RPMI7951 (cell line): Measurements from ENCODE around the gene TTF1. TPM values are rescaled to one million over a fixed set of nuclear protein-coding genes. Genes with fewer than 3 reads are reported as not detected.
"Not testable (repeated sequence)": the region's sequence is repeated elsewhere in the genome, so short reads cannot be mapped to it uniquely, and the experiment has no call there.

ENCODE experiments used
- DNase-seq: peaks from one replicate; pipeline ENCODE4 v3.0.0-alpha.2; 2012; ENCODE audit warnings: low read depth
- total RNA-seq: library from RNA; depleted of rRNA; stranded (reverse); fragments of >200 nt; shearing (Covaris generic); gene quantifications from 2 replicates; pipeline ENCODE4 v1.2.3, GENCODE V29; 2014

The TTF1 gene
- total RNA-seq, 1 experiment from 2014 or later, result 13.5 TPM

DNA sequence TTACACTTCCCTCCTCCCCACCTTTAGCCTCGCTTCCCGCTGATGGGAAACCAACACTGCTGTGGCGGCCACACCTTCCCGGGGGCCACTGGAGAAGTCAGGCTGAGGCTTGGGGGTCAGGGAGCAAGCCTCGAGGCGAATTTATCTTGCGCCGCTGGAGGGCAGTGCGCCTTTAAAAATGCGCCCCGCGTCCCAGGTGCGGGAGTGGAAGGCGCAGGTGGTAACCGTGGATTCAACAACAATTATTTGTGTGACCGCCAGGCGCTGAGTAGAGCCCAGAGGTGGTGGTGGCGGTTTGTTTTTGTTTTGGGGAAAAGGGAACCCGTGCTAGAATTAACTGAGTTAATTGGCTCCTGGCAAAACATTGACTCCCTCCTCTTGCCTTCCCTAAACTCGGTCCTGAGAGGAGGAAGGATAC lies 4.5 kb upstream of the TTF1 start:
- DNase-seq, result no peak

GRCh38 chr9:132410642-132411041 lies 4.0 kb upstream of the TTF1 start:
- no peak for DNase-seq

DNA sequence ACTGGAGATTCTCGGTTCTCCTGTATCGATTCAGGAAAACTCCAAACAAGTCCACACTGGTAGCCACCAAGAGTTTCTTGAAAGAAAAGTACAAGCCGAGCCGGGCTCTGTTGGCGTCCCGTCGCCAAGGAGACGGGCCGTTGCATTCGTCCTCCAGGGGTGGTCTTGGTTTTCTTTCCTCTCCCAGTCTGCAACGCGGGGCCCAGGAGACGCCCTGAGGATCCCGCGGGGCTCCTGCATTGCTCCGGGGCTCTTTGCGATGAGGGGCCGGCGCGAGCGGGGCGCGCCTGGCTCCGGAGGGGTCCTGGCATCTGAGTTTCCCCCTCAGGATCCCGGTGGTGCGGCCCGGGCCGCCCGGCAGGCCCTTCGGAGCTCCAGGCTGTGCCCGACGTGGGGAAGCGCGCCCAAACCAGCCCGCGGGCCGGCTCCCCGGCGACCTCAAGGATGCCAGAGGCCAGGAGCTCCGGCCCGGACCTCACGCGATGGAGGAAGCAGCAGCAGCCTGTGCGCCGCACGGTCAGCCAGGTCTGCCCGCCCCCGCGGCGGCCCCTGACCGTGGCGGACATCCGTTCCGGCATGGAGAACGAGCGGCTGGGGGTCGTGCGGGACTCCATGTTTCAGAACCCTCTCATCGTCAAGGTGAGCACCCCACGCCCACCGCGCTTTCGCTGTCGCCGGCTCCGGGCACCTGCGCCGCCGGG lies 3.3 kb upstream of the TTF1 start, which contains the start of gene CFAP77:
TSS of gene CFAP77 (plus strand) at position 384 of the 701 bp plus-strand sequence. CDS start at position 445, 61 bp downstream.
- DNase-seq, result peak; percentile 58

- DNase-seq, result no peak
These were observed 1.9 kb upstream of the TTF1 start for GRCh38 chr9:132408521-132408920.

DNA sequence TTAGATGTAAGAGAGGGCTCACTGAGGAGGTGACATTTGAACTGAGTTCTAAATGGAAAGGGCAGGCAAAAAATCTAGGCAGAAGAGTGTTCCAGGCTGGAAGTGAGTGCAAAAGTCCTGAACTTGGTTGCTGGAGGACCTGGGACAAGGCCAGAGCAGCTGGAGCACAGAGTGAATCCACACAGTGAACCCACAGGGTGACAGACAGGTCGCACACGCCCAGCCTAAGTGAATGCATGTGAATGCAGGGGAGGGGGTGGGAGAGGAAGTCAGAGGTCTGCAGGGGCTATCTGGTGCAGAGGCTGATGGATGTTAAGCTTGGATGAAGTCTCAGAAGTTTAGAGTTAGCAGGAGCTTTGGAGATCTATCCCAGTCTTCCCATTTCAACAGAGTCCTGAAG lies 556 bp upstream of the TTF1 start:
- DNase-seq, result no peak

- no peak for DNase-seq
These were observed 2.3 kb downstream of the TTF1 start for GRCh38 chr9:132404228-132404881.

DNA sequence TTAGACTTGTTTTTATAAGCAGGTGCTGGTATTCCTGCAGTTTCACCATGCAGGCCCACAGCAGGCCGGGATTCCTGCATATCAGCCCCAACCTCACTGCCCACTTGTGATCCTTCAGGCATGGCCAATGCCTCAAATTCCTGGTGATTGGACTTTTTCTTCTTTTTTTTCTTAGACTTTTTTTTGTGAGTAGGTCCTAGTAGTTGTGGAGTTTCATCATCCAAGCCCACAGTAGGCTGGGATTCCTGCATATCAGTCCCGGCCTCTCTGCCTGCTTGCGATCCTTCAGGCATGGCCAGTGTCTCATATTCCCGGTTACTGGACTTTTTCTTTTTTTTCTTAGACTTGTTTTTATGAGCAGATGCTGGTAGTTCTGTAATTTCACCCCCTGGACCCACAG lies 4.8 kb downstream of the TTF1 start:
- DNase-seq, result no peak

DNA sequence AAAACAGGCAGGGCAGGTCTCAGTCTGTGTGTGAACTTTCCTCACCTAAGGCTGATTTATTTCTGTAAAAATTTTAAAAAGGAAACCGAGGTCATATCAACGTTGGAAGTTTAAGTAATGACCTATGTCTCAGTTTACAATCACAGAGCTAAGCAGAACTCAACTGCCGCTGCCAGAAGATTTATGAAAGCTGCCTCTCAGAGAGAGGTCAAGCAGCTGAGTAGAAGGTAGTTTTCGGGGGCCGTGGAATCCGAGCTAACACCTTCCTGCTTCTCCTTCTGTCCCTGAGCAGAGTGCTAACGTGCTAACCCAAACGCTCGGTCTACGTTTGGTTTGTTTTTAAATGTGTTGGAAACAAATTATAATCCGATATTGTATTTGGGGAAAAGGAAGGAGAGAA lies 11.1 kb downstream of the TTF1 start:
- DNase-seq, result no peak

DNA sequence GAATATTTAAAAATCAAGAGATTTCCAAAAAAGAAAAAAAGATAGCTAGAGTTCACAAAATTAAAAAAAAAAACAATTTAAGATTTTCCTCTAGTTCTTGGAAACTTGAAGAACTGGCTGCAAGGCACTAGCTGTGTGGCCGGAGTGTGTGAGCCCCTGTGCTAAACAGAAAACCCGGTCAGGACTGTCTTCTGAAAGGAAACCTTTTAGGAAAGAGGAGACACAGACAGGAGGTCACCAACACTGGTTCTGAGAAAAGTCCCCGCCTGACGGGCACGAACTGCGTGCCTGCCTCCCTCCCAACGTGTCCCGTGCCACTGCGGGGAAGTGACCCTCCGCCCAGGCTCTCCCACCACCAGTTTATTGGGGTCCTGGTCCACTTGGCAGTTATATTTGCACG lies 15.2 kb downstream of the TTF1 start:
- DNase-seq, result no peak

- DNase-seq, result no peak
These were observed 15.7 kb downstream of the TTF1 start for GRCh38 chr9:132390966-132391365.

- no peak for DNase-seq
These were observed 19.5 kb downstream of the TTF1 start for GRCh38 chr9:132387133-132387532.

GRCh38 chr9:132384376-132384775 lies 22.3 kb downstream of the TTF1 start:
- no peak for DNase-seq

- DNase-seq, result no peak
These were observed 23.2 kb downstream of the TTF1 start for GRCh38 chr9:132383462-132383883.

- no peak for DNase-seq
These were observed 24.6 kb downstream of the TTF1 start for GRCh38 chr9:132381966-132382541.

DNA sequence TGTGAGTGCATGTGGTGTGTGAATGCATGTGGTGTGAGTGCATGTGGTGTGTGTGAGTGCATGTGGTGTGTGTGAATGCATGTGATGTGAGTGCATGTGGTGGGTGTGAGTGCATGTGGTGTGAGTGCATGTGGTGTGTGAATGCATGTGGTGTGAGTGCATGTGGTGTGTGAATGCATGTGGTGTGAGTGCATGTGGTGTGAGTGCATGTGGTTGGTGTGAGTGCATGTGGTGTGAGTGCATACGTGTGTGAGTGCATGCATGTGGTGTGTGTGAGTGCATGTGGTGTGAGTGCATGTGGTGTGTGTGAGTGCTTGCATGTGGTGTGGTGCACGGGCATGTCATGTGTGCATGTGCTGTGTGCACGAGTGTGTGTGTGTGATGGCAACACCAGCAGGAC lies 28.2 kb downstream of the TTF1 start:
- not testable (repeated sequence) for DNase-seq

DNA sequence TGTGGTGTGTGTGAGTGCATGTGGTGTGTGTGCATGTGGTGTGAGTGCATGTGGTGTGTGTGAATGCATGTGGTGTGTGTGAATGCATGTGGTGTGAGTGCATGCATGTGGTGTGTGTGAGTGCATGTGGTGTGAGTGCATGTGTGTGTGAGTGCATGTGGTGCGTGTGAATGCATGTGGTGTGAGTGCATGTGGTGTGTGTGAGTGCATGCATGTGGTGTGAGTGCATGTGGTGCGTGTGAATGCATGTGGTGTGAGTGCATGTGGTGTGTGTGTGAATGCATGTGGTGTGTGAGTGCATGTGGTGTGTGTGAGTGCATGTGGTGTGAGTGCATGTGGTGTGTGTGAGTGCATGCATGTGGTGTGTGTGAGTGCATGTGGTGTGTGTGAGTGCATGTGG lies 28.9 kb downstream of the TTF1 start:
- not testable (repeated sequence) for DNase-seq

DNA sequence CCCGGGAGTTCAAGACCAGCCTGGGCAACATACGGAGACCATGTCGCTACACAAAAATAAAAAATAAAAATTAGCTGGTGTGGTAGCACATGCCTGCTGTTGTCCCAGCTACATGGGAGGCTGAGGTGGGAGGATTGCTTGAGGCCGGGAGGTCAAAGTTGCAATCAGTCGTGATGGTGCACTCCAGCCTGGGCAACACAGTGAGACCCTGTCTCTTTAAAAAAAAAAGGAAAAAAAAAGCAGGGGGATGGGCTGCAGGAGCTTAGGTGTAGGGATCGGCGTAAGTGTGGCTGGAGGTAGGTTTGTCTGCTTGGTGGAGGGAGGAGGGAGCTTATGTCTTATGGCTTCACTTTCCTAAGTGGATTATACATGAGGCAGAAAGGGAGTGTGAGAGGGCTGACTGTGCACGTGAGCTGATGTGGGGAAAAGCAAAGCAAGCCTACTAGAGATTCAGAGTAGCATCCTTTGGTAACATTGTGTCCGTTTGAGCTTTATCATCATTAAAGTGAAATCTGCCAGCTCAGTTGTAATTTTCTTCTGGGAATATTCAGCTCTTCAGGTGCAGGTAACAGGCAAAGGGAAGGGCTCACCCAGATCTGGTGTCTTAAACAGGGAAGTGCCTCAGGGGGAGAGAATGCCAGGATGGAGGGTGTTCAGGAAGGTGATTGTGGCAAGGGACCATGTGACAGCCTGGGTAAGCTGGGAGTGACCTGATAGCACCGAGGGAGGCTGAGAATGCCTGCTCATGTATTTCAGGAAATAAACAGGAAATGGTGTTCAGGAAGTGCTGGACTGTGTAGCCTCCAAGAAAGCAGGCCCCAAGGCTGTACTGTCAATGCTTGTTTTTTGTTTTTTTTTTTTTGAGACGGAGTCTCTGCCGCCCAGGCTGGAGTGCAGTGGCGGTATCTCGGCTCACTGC lies 34.2 kb downstream of the TTF1 start:
- peak; percentile 26 for DNase-seq

DNA sequence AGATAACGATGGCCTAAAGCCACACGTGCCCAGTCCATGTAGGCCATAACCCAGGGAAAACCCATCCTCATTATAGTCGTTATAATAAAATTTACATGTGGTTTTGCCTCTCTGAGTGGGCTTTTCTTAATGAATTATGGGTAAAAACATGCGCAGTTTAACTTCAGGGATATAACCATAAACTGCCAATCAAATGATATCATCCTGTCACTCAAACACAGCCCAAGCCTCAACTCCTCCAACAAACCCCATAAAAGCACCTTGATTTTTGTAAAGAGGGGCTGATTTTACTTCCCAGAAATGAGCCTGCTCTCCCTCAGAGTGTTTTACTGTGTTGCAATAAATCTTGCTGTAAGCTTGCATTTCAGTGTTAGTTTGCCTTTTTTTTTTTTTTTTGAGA lies 36.0 kb downstream of the TTF1 start:
- DNase-seq, result no peak

GRCh38 chr9:132369421-132369820 lies 37.2 kb downstream of the TTF1 start:
- DNase-seq, result no peak

DNA sequence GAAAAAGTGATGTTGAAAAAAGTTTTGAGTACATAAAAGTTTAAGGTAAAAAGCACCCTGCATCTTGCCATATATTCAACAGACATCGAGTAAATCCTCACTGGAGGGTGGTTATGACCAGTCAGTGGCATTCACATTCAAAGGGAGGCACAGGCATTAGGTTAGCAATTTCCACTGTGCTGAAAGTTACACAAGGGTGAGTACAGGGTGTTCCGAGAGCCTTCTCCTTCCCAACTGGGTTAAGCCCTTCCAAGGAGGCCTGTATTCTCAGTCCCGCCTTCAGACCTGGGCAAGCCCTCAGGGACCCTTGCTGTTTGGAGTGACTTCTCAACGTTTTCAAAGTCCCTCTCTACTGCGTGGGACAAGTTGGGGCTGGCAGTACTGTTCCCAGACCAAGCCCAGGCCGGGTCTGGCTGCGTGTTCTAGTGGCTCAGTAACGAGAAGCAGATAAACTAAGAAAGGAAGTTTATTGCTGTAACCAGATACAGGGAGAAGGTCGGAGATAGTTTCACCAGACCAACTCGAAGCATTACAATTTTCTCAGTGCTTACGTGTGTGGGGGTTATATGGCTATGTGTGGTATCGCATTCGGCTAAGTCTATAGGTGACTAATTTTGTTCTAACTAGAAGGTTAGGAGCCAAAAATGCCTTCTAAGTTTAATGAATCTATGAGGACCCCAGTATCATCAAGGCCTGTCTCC lies 38.9 kb downstream of the TTF1 start:
- DNase-seq, result no peak

- DNase-seq, result no peak
These were observed 40.2 kb downstream of the TTF1 start for GRCh38 chr9:132366481-132366880.
